Keratinocyte (primary cell): ENCODE data around the gene MYDGF. TPM values are rescaled to one million over a fixed set of nuclear protein-coding genes. Genes with fewer than 3 reads are reported as not detected.

Source experiments
- DNase-seq: peaks from one replicate; pipeline ENCODE4 v3.0.0-alpha.2; 2011; ENCODE audit warnings: low read depth, missing footprints, low spot score
- FAIRE-seq: peaks from 2 replicates; lab custom pipeline; 2011; peaks lifted over from hg19 to GRCh38; lab: Jason Lieb, UNC
- H2AFZ ChIP-seq: 2 replicates; pipeline ENCODE4 v1.6.0; 2012; ENCODE audit warnings: low read length, control low read depth, inconsistent platforms; ENCODE audit not compliant: control insufficient read depth
- H3K27ac ChIP-seq: 2 replicates; pipeline ENCODE4 v1.5.1; 2011; ENCODE audit warnings: low read length; ENCODE audit not compliant: control insufficient read depth, insufficient read depth
- H3K27me3 ChIP-seq: 3 replicates; pipeline ENCODE4 v1.6.0; 2011; ENCODE audit warnings: low read length; ENCODE audit not compliant: control insufficient read depth, insufficient read depth; ENCODE audit errors: extremely low read depth
- H3K36me3 ChIP-seq, 2 experiments: 2 replicates in 1 of 2; 3 replicates in 1 of 2; pipeline ENCODE4 v1.5.1; 2011; ENCODE audit warnings: low read length in 2 of 2, mild to moderate bottlenecking in 1 of 2; ENCODE audit not compliant: control insufficient read depth in 2 of 2, insufficient read depth in 2 of 2; ENCODE audit errors: extremely low read depth in 1 of 2
- H3K4me1 ChIP-seq: 3 replicates; pipeline ENCODE4 v1.5.1; 2011; ENCODE audit warnings: low read length; ENCODE audit not compliant: control insufficient read depth, insufficient read depth; ENCODE audit errors: extremely low read depth
- H3K4me2 ChIP-seq: 3 replicates; pipeline ENCODE4 v1.6.0; 2011; ENCODE audit warnings: low read depth, low read length; ENCODE audit not compliant: control insufficient read depth, insufficient read depth; ENCODE audit errors: extremely low read depth
- H3K4me3 ChIP-seq, 3 experiments: fragments of 200-600 bp in 1 of 3; sonication (generic) in 1 of 3; 2 replicates in 2 of 3; 3 replicates in 1 of 3; pipeline ENCODE4 v1.5.1; 2011 to 2016; ENCODE audit warnings: low read length in 3 of 3, mild to moderate bottlenecking in 3 of 3, control low read depth in 2 of 3, inconsistent platforms in 1 of 3, low read depth in 1 of 3, mixed read lengths in 1 of 3, mixed run types in 1 of 3, moderate library complexity in 1 of 3; ENCODE audit not compliant: control insufficient read depth in 2 of 3, insufficient read depth in 2 of 3; ENCODE audit errors: extremely low read depth in 1 of 3
- H3K79me2 ChIP-seq: 2 replicates; pipeline ENCODE4 v1.6.0; 2012; ENCODE audit warnings: low read length; ENCODE audit not compliant: control insufficient read depth, insufficient read depth
- H3K9ac ChIP-seq: 3 replicates; pipeline ENCODE4 v1.6.0; 2011; ENCODE audit warnings: low read length; ENCODE audit not compliant: control insufficient read depth, insufficient read depth; ENCODE audit errors: extremely low read depth
- H3K9me1 ChIP-seq: 3 replicates; pipeline ENCODE4 v1.6.0; 2011; ENCODE audit warnings: low read length; ENCODE audit not compliant: control insufficient read depth, insufficient read depth; ENCODE audit errors: extremely low read depth
- H3K9me3 ChIP-seq: 2 replicates; pipeline ENCODE4 v1.5.1; 2012; ENCODE audit warnings: low read depth, low read length; ENCODE audit not compliant: control insufficient read depth
- H4K20me1 ChIP-seq: 3 replicates; pipeline ENCODE4 v1.6.0; 2011; ENCODE audit warnings: low read length; ENCODE audit not compliant: control insufficient read depth, insufficient read depth; ENCODE audit errors: extremely low read depth
- EZH2 ChIP-seq: IDR thresholded peaks from one replicate; pipeline ENCODE4 v1.6.1; 2012; ENCODE audit warnings: inconsistent platforms, mild to moderate bottlenecking, low read length, moderate library complexity
- dilution Hi-C: fragments of 300-500 bp; cut with MboI; formaldehyde crosslinking; loops from one replicate; pipeline ENCODE4 v1.7.0; 2020; ENCODE audit warnings: low sequenced_read_pairs; ENCODE audit not compliant: extremely low pct_ligation_motif_present
- polyA plus RNA-seq, 5 experiments: library from polyadenylated mRNA; depleted of rRNA in 3 of 5; stranded (reverse) in 3 of 5; stranded (forward) in 1 of 5; unstranded in 1 of 5; fragments of >200 nt; gene quantifications; 1 replicate in 1 of 5; 2 replicates in 3 of 5; 3 replicates in 1 of 5; pipeline versions ENCODE4 v1.2.1 to v1.2.3, GENCODE V29; 2011 to 2012; ENCODE audit warnings: missing spikeins in 2 of 5, low read depth in 1 of 5, low replicate concordance in 1 of 5
- TF ChIP-seq, protein P1 (sequence below), 3 experiments: IDR thresholded peaks in 1 of 3; conservative IDR thresholded peaks in 1 of 3; optimal IDR thresholded peaks in 1 of 3; 2 replicates in 2 of 3; 3 replicates in 1 of 3; pipeline versions ENCODE3 to v1.5.1; 2011; ENCODE audit warnings: low read length in 3 of 3, mild to moderate bottlenecking in 3 of 3, moderate library complexity in 2 of 3, control low read depth in 1 of 3, inconsistent platforms in 1 of 3; ENCODE audit not compliant: insufficient read depth in 2 of 3; ENCODE audit errors: extremely low read depth in 1 of 3

The MYDGF gene
- polyA plus RNA-seq, 1 donor (not counting 4 experiments of a cell fraction or from before 2014, with no cell fraction given), result 85.9 TPM

DNA sequence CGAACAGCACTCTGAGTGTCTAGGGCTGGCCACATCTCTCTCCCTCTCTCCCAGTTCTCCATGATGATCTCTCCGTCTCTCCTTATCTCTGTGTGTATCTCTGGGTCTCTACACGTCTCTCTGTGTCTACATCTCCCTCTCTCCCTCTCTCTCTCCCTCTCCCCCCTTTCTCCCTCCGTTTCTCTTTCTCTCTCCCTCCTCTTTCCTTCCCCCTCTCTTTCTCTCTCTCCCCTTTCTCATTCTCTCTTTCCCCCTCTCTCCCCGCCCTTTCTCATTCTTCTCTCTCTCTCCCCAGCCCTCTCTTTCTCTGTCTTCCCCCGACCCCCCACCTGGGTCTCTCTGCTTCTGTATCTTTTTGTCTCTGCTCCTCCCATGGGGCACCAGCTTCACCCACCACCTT lies 52.1 kb downstream of the MYDGF start:
- Histone ChIP-seq H3K9me3 (no peaks in the 10 kb centered on the region), H3K79me2 (no peaks in the 10 kb centered on the region), H3K27ac (no peak overlapping the region), H4K20me1 (no peaks in the 10 kb centered on the region), H3K4me1 (no peaks in the 10 kb centered on the region), H3K36me3 (no peaks in the 10 kb centered on the region), H3K27me3 (peaks cover 21% of the 10 kb centered on the region), H2AFZ (no peak overlapping the region), H3K4me2 (no peak overlapping the region), H3K9me1 (no peaks in the 10 kb centered on the region), H3K9ac (no peak overlapping the region), H3K4me3 (no peak overlapping the region)
- DNase-seq (no peak), FAIRE-seq (no peak)
- dilution Hi-C loops, result no loop called here
- no peak for TF ChIP-seq EZH2
- TF ChIP-seq, protein P1, sequence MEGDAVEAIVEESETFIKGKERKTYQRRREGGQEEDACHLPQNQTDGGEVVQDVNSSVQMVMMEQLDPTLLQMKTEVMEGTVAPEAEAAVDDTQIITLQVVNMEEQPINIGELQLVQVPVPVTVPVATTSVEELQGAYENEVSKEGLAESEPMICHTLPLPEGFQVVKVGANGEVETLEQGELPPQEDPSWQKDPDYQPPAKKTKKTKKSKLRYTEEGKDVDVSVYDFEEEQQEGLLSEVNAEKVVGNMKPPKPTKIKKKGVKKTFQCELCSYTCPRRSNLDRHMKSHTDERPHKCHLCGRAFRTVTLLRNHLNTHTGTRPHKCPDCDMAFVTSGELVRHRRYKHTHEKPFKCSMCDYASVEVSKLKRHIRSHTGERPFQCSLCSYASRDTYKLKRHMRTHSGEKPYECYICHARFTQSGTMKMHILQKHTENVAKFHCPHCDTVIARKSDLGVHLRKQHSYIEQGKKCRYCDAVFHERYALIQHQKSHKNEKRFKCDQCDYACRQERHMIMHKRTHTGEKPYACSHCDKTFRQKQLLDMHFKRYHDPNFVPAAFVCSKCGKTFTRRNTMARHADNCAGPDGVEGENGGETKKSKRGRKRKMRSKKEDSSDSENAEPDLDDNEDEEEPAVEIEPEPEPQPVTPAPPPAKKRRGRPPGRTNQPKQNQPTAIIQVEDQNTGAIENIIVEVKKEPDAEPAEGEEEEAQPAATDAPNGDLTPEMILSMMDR (optimal IDR thresholded peaks at IDR 0.05 in 1 of 3, IDR thresholded peaks at IDR 0.05 in 1 of 3, conservative IDR thresholded peaks at IDR 0.05 in 1 of 3; ENCODE audit: extremely low read depth in 1 of 3, insufficient read depth in 2 of 3, low read length in 3 of 3), result no peak

DNA sequence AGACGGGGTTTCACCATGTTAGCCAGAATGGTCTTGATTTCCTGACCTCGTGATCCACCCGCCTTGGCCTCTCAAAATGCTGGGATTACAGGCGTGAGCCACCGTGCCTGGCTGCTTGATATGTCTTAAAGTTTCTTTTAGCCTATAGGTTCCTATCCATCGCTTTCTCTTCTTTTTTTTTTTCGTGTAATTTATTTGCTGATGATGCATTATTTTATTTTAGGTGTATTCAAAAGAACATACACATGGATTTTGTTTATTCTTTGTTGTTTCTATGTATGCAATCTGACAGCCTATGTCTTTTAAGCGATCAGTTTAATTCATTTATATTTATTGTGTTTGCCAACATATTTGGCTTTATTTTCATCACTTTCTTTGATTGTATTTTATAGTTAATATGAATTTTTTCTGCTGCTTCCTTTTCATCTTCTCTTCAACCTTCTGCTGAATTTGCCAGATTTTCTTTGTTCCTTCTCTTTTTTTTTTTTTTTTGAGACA lies 56.8 kb downstream of the MYDGF start:
- no peak overlapping the region for H3K4me3 ChIP-seq
- no peaks in the 10 kb centered on the region for H3K79me2 ChIP-seq
- TF ChIP-seq, protein P1 (optimal IDR thresholded peaks at IDR 0.05 in 1 of 3, IDR thresholded peaks at IDR 0.05 in 1 of 3, conservative IDR thresholded peaks at IDR 0.05 in 1 of 3; ENCODE audit: extremely low read depth in 1 of 3, insufficient read depth in 2 of 3, low read length in 3 of 3), result no peak
- TF ChIP-seq EZH2, result no peak
- no peaks in the 10 kb centered on the region for H3K36me3 ChIP-seq
- H3K4me2 ChIP-seq, result no peak overlapping the region
- FAIRE-seq, result no peak
- DNase-seq, result no peak
- H3K9ac ChIP-seq, result no peak overlapping the region
- dilution Hi-C loops, result no loop called here
- no peaks in the 10 kb centered on the region for H3K4me1 ChIP-seq
- H4K20me1 ChIP-seq, result no peaks in the 10 kb centered on the region
- no peak overlapping the region for H2AFZ ChIP-seq
- H3K27ac ChIP-seq, result no peak overlapping the region
- peaks cover 24% of the 10 kb centered on the region for H3K27me3 ChIP-seq
- H3K9me3 ChIP-seq, result no peaks in the 10 kb centered on the region
- H3K9me1 ChIP-seq, result no peaks in the 10 kb centered on the region
